AG09319 (cell line): ENCODE results near the gene FIBP.
A peak's percentile ranks its signal among the peaks of the same experiment; 100 is the strongest.

Experiments used
- DNase-seq: peaks from one replicate; pipeline ENCODE4 v3.0.0-alpha.2; 2010; ENCODE audit warnings: low read depth; ENCODE audit errors: extremely low read depth
- CTCF ChIP-seq: IDR thresholded peaks from 2 replicates; pipeline ENCODE4 v1.5.1; 2011; ENCODE audit warnings: low read depth, mild to moderate bottlenecking, inconsistent platforms, low read length, moderate library complexity

The FIBP gene

GRCh38 chr11:65882120-65883057 is 5.9 kb downstream of the FIBP start:
- no peak for TF ChIP-seq CTCF
- DNase-seq: no peak

DNA sequence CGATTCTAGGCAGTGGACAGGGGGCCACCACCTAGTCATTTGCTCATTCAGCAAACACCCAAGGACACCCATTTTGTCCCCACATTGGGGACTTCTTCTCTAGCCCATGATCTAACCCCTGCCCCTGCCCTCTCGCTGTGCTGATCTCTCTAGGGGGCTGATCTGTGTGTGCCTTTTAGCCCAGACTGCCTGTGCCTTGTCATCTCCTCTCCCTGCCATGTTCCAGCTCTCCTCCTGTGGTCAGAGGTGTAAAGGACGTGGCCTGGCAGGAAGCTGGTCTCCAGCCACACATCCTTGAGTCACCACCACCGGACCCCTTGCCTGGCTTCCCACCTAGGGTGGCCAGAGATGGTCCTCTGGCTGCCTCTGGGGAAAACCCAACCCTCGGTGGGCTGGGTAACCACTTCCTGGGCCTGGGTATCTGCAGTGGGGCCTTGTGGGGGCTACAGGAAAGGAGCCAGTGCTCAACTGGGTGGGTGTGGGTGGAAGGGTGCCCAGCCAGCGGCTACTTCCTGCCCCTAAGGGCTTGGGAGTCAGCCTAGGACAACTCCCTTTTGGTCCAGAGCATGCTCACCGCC is 7.3 kb downstream of the FIBP start:
- DNase-seq: no peak
- TF ChIP-seq CTCF: no peak

- TF ChIP-seq CTCF: no peak
Observed at GRCh38 chr11:65880027-65880426, 8.2 kb downstream of the FIBP start.

DNA sequence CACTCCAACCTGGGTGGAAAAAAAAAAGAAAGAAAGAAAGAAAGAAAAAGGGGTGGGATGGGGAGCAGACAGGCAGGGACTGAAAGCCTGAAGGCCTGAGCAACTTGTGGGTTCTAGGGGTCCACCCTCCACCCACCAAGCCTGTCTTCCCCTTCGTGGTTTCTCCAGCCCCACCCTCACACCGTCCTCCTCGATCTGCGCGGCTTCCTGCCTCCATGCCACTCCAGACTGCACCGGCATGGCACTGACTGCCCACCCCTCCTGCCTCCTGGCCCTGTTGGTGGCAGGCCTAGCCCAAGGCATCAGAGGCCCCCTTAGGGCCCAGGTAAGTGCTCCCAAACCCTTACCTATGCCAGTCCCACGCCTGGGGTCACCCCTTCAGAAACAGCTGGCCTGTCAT is 8.7 kb downstream of the FIBP start, which contains the start of gene CTSW:
TSS of gene CTSW (plus strand) at position 221 of the 400 bp plus-strand sequence. CDS start at position 239, 18 bp downstream.
- no peak for TF ChIP-seq CTCF

More at GRCh38 chr11:65880027-65880426, 8.2 kb downstream of the FIBP start:
- DNase-seq: no peak

GRCh38 chr11:65873318-65874156 is 14.7 kb downstream of the FIBP start:
- DNase-seq: peak; percentile 83
- TF ChIP-seq CTCF: no peak

More for the DNA sequence above, 8.7 kb downstream of the FIBP start, which contains the start of gene CTSW:
- no peak for DNase-seq

DNA sequence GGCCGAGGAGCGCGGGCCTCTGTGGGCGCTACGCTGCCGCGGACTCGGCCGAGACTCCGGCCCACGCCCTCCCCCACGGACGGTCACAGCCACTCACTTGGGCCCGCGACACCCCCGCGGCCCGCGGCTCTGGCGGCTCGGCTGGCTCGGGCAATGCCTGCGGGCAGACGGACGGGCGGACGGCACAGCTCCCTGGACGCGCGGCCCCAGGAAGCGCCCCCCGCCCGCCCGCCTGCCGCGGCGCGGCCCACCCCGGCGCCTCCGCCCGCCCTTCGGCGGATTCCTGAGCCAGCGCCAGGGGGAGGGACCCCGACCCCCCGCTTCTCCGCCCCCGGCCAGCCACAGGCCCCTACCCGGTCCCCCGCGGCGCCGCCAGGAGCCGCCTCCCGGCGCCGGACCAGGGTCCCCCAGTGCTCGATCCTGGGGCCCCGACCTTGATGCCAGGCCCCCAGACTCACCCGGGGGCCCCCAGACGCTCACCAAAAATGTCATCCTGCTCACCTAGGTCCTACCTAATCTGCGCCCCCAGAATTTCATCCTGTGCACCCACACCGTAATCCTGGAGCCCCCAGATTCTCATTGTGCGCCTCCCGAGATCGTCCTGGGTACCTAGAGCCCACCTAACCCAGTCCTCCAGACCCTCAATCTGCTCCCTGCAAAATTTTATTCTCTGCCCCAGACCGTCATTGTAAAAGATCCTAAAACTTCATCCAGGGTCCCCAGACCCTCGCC is 15.5 kb downstream of the FIBP start, which contains the start of gene EFEMP2:
TSS of gene EFEMP2 (minus strand) at position 215 of the 732 bp plus-strand sequence. CDS start 446 bp downstream, outside the sequence.
- DNase-seq: no peak
- TF ChIP-seq CTCF: no peak
